GM12872 (cell line): ENCODE results near the gene CIB4.

Experiments used
- TF ChIP-seq, protein P1 (sequence below): IDR thresholded peaks from 3 replicates; pipeline ENCODE4 v1.5.1; 2011; ENCODE audit warnings: low read depth, mild to moderate bottlenecking, low read length, moderate library complexity; ENCODE audit not compliant: insufficient read depth

CIB4 gene

GRCh38 chr2:26595146-26595545 lies 46.0 kb downstream of the CIB4 start:
- TF ChIP-seq, protein P1, sequence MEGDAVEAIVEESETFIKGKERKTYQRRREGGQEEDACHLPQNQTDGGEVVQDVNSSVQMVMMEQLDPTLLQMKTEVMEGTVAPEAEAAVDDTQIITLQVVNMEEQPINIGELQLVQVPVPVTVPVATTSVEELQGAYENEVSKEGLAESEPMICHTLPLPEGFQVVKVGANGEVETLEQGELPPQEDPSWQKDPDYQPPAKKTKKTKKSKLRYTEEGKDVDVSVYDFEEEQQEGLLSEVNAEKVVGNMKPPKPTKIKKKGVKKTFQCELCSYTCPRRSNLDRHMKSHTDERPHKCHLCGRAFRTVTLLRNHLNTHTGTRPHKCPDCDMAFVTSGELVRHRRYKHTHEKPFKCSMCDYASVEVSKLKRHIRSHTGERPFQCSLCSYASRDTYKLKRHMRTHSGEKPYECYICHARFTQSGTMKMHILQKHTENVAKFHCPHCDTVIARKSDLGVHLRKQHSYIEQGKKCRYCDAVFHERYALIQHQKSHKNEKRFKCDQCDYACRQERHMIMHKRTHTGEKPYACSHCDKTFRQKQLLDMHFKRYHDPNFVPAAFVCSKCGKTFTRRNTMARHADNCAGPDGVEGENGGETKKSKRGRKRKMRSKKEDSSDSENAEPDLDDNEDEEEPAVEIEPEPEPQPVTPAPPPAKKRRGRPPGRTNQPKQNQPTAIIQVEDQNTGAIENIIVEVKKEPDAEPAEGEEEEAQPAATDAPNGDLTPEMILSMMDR, result no peak

DNA sequence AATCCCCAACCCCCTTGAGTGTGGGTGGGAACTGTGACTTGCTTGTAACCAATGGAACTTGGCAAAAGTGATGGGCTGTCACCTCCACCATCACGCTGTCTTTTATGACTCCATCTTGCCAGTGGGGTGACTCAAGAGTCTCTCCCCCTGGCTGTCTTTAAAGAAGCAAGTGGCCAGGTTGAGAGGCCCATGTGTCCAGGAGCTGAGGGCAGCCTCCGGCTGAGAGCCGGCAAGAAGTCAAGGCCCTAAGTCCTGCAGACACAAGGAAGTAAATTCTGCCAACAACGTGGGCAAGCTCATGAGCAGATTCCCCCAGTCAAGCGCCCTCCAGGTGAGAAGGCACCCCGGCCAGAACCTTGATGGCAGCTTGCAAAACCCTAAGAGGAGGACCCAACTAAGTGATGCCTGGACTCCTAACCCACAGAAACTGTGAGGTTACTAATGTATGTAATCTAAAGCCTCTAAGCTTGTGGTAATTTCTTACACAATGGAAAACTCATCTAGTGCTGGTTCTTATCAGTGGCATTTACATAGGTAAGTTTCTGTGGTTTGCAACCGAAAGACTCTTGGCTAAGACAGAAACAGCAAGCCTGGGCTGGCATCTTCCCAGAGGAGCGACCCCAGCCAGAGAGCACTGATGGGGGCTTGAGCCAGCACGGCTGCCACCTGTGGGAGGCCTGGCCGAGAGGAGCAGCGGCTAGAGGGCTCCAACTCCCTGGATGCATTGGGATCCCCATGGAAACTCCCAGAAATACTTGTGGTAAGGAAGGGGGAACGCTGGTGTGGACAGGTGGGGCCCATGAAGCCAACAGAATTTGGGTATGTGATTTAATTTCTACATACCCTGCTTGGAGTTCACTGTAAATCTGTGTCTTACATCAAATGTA lies 49.3 kb downstream of the CIB4 start:
- TF ChIP-seq, protein P1, result no peak

GRCh38 chr2:26590980-26591618 lies 50.1 kb downstream of the CIB4 start:
- TF ChIP-seq, protein P1, result no peak

DNA sequence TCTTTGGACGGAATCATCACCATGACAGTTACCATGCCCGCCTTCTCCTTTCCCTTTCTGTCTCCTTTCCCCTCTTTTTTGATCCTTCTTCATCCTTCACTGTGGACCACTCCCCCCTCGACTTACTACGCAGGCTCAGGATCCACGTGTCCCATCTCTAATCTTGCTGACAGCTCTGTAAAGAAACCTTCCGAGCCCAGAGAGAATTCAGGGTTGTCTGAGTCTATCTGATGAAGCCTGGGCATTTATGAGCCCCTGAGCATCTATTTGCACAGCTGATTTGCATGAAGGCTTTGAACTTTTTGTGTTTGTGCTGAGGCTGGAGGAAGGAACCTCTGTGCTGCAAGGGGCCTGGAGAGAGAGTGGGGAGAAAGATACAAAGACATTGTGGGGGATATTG lies 50.7 kb downstream of the CIB4 start:
- TF ChIP-seq, protein P1, result no peak

DNA sequence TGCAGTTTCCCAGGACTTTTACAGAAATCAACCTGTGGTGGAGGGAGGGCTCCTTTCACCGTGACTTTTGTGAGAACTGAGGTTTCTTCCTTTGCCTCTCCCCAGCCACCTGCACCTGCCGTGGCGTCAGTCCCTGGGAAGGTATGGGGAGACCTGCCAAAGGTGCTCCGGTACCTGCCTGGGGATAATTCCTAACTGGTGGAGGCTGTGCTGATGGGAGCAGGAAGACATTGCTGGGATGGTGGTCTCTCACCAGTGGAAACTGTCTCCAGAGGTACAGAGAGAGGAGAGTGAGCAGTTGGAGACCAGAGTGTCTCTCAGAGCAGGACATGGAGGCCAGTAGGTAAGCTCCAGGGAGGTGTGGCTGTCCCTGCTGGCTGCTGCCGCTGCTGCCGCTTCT lies 52.6 kb downstream of the CIB4 start:
- TF ChIP-seq, protein P1, result no peak

DNA sequence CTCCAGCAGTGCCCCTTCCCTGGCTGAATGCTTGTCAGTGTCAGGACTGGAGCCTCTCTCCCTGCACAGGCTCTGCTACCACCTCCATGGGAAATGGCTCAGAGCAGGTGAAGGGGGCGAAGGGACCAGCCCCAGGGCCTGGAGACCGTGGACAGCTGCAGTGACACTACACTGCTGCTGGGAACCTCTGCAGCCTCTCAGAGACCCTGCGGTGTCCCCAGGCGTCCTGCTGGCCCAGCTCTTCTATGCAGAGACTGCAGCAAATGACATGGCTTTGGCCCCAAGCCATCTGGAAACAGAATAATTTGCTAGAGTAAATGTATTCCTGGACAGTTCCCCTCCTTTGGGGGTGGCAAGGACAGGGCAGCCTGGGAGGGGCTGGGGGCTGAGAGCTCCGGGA lies 53.2 kb downstream of the CIB4 start:
- TF ChIP-seq, protein P1, result no peak

- TF ChIP-seq, protein P1, result no peak
These were observed 55.2 kb downstream of the CIB4 start for GRCh38 chr2:26585966-26586365.
